ENCODE measurements around the gene FEV.

DNA sequence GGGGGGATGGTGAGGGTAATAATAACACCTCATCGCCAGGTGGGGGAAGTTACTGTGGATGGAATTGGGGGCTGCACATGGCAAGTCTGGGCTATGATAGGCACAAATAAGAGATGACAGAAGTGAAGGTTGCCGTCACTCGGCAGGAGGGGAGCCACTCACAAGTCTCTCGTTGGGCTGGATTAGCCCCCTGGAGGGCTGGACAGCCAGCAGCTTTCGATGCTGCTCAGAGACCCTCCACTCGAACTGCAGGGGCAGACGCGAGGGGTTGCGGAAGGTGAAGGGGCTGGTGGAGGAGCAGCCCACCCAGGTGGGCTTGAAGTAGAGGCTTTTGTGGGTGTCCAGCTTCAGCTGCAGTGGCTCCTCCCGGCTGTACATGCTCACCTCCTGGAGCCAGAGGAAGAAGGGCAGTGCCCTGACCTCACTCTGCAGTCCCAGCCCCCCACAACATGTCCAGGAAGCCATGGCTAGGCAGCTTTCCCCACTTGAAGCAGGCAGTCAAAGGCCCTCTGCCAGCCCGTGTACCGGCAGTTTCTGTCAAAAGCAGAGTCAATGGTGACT lies 38.1 kb upstream of the FEV start:
- TF ChIP-seq YY1 (IDR thresholded peaks at IDR 0.05; ENCODE audit: insufficient read depth, insufficient read length) (no peak), ZNF274 (IDR thresholded peaks at IDR 0.05; ENCODE audit: low read depth, low read length) (no peak), SUZ12 (IDR thresholded peaks at IDR 0.05; ENCODE audit: extremely low read depth, insufficient read depth, insufficient read length) (no peak)
